Tibial nerve (tissue), 4 donors: ENCODE results near the gene OPCML. TPM values are rescaled to one million over a fixed set of nuclear protein-coding genes. Genes with fewer than 3 reads are reported as not detected.

ENCODE experiments used
- DNase-seq, 2 donors: peaks; one replicate each; pipeline ENCODE4 v3.0.0-alpha.2; 2019; ENCODE audit warnings: low spot score in 2 of 2
- H3K27ac ChIP-seq, 4 donors: fragments of 200-600 bp; sonication (generic) in 3 of 4; one replicate each; pipeline ENCODE4 v1.5.1; 2017 to 2019; ENCODE audit warnings: mild to moderate bottlenecking in 1 of 4
- H3K27me3 ChIP-seq, 2 donors: fragments of 200-600 bp; sonication (generic) in 1 of 2; one replicate each; pipeline versions ENCODE4 v1.5.1 to v1.6.0; 2017 to 2019
- H3K36me3 ChIP-seq, 3 donors: fragments of 200-600 bp; sonication (generic); one replicate each; pipeline ENCODE4 v1.5.1; 2018 to 2019
- H3K4me1 ChIP-seq, 4 donors: fragments of 200-600 bp; sonication (generic) in 3 of 4; one replicate each; pipeline ENCODE4 v1.5.1; 2017 to 2019
- H3K4me3 ChIP-seq, 4 donors: fragments of 200-600 bp; sonication (generic) in 3 of 4; one replicate each; pipeline ENCODE4 v1.5.1; 2017 to 2019; ENCODE audit warnings: mild to moderate bottlenecking in 1 of 4, moderate library complexity in 1 of 4
- H3K9me3 ChIP-seq, 4 donors: fragments of 200-600 bp; sonication (generic) in 3 of 4; one replicate each; pipeline ENCODE4 v1.5.1; 2017 to 2019
- CTCF ChIP-seq, 5 experiments: fragments of 200-600 bp in 3 of 5; fragments of 450-650 bp in 2 of 5; sonication (generic) in 3 of 5; IDR thresholded peaks; one replicate each; pipeline ENCODE4 v1.5.1; 2016 to 2019; ENCODE audit warnings: antibody characterized with exemption in 5 of 5, mild to moderate bottlenecking in 3 of 5, moderate library complexity in 2 of 5
- EP300 ChIP-seq, 2 donors: sonication (generic); formaldehyde crosslinking; IDR thresholded peaks; one replicate each; pipeline ENCODE4 v1.6.1; 2017; ENCODE audit warnings: antibody characterized with exemption in 2 of 2, mild to moderate bottlenecking in 1 of 2
- POLR2A ChIP-seq, 2 donors: fragments of 450-650 bp; IDR thresholded peaks; one replicate each; pipeline ENCODE4 v1.6.1; 2017; ENCODE audit warnings: antibody characterized with exemption in 2 of 2, mild to moderate bottlenecking in 2 of 2, moderate library complexity in 2 of 2
- WGBS, 2 donors: methylation state at CpG; one replicate each; pipeline ENCODE4 v1.1.5; 2018; 5-methylcytosine and 5-hydroxymethylcytosine counted together
- total RNA-seq, 4 donors: library from RNA; depleted of rRNA; stranded (reverse); fragments of >200 nt; gene quantifications; one replicate each; pipeline ENCODE4 v1.1.0, GENCODE V29; 2016

OPCML gene
- total RNA-seq, 4 donors from 2014 or later: 1.0 to 10.8 (median 1.9) TPM

- Histone ChIP-seq H3K27me3 (no peaks in the 10 kb centered on the region), H3K27ac (no peak overlapping the region), H3K9me3 (no peaks in the 10 kb centered on the region), H3K36me3 (no peaks in the 10 kb centered on the region), H3K4me1 (no peaks in the 10 kb centered on the region), H3K4me3 (no peak overlapping the region)
- WGBS, 2 donors: 50 to 53% methylated on average over 1 of the region's 1 CpG
- DNase-seq: no peak
- no peak for TF ChIP-seq EP300 (IDR thresholded peaks at IDR 0.05)
- TF ChIP-seq POLR2A (IDR thresholded peaks at IDR 0.05): no peak
- TF ChIP-seq CTCF (IDR thresholded peaks at IDR 0.05): no peak
These were observed 40.8 kb upstream of the OPCML start for GRCh38 chr11:133573081-133573480.

- 93 to 95% methylated on average over 4 of the region's 4 CpGs for WGBS, 2 donors
- no peak for TF ChIP-seq EP300 (IDR thresholded peaks at IDR 0.05)
- TF ChIP-seq POLR2A (IDR thresholded peaks at IDR 0.05): no peak
These were observed 38.1 kb upstream of the OPCML start for GRCh38 chr11:133570376-133570775.

GRCh38 chr11:133563505-133564025, 31.3 kb upstream of the OPCML start:
- no peaks in the 10 kb centered on the region for H3K4me1 ChIP-seq
- WGBS, 2 donors: 71 to 75% methylated on average over 7 of the region's 7 CpGs
- no peaks in the 10 kb centered on the region for H3K27me3 ChIP-seq
- no peak overlapping the region for H3K27ac ChIP-seq
- DNase-seq: no peak
- TF ChIP-seq CTCF (IDR thresholded peaks at IDR 0.05): no peak
- TF ChIP-seq POLR2A (IDR thresholded peaks at IDR 0.05): no peak
- TF ChIP-seq EP300 (IDR thresholded peaks at IDR 0.05): no peak
- H3K36me3 ChIP-seq: no peaks in the 10 kb centered on the region
- H3K4me3 ChIP-seq: no peak overlapping the region
- H3K9me3 ChIP-seq: no peaks in the 10 kb centered on the region

More at GRCh38 chr11:133570376-133570775, 38.1 kb upstream of the OPCML start:
- Histone ChIP-seq H3K27me3 (no peaks in the 10 kb centered on the region), H3K27ac (no peak overlapping the region), H3K4me1 (no peaks in the 10 kb centered on the region), H3K9me3 (no peaks in the 10 kb centered on the region), H3K4me3 (no peak overlapping the region), H3K36me3 (no peaks in the 10 kb centered on the region)
- no peak for DNase-seq

GRCh38 chr11:133560472-133560855, 28.2 kb upstream of the OPCML start:
- H3K4me1 ChIP-seq: no peaks in the 10 kb centered on the region
- DNase-seq: no peak
- H3K27ac ChIP-seq: no peak overlapping the region
- TF ChIP-seq CTCF (IDR thresholded peaks at IDR 0.05) (no peak), POLR2A (IDR thresholded peaks at IDR 0.05) (no peak), EP300 (IDR thresholded peaks at IDR 0.05) (no peak)
- no peaks in the 10 kb centered on the region for H3K36me3 ChIP-seq
- 53% methylated on average over 9 of the region's 9 CpGs for WGBS, 2 donors
- no peaks in the 10 kb centered on the region for H3K27me3 ChIP-seq
- H3K4me3 ChIP-seq: no peak overlapping the region
- H3K9me3 ChIP-seq: no peaks in the 10 kb centered on the region

GRCh38 chr11:133559833-133560471, 27.7 kb upstream of the OPCML start:
- no peak for DNase-seq
- H3K4me3 ChIP-seq: no peak overlapping the region
- 62 to 65% methylated on average over 10 of the region's 10 CpGs for WGBS, 2 donors
- H3K9me3 ChIP-seq: no peaks in the 10 kb centered on the region
- H3K36me3 ChIP-seq: no peaks in the 10 kb centered on the region
- no peaks in the 10 kb centered on the region for H3K4me1 ChIP-seq
- TF ChIP-seq POLR2A (IDR thresholded peaks at IDR 0.05): no peak
- no peak for TF ChIP-seq CTCF (IDR thresholded peaks at IDR 0.05)
- TF ChIP-seq EP300 (IDR thresholded peaks at IDR 0.05): no peak
- H3K27me3 ChIP-seq: no peaks in the 10 kb centered on the region
- H3K27ac ChIP-seq: no peak overlapping the region
